ENCODE results near the gene AGTRAP.

The AGTRAP gene

GRCh38 chr1:11735854-11736745 lies at the start of gene AGTRAP:
Gene AGTRAP, plus strand, starts transcription at chr1:11736136. Its CDS starts 73 bp downstream, at chr1:11736209.
- peak; percentile 85 for DNase-seq (ENCODE audit: low spot score)

GRCh38 chr1:11688506-11688905 lies 47.4 kb upstream of the AGTRAP start:
- no peak for DNase-seq (ENCODE audit: low spot score)

GRCh38 chr1:11690397-11691301 lies 45.3 kb upstream of the AGTRAP start:
- DNase-seq (ENCODE audit: low spot score) = no peak

GRCh38 chr1:11691302-11691914 lies 44.5 kb upstream of the AGTRAP start, which contains the start of gene DRAXIN:
Gene DRAXIN, plus strand, starts transcription at chr1:11691710. Its CDS starts 14,549 bp downstream, at chr1:11706259.
- no peak for DNase-seq (ENCODE audit: low spot score)

GRCh38 chr1:11691928-11692711 lies 43.8 kb upstream of the AGTRAP start:
- no peak for DNase-seq (ENCODE audit: low spot score)

- DNase-seq (ENCODE audit: low spot score) = peak; percentile 42
Measured at GRCh38 chr1:11693024-11693590, 42.8 kb upstream of the AGTRAP start.

- no peak for DNase-seq (ENCODE audit: low spot score)
Measured at GRCh38 chr1:11693917-11694316, 42.0 kb upstream of the AGTRAP start.

- DNase-seq (ENCODE audit: low spot score) = no peak
Measured at GRCh38 chr1:11695861-11696260, 40.1 kb upstream of the AGTRAP start.

- no peak for DNase-seq (ENCODE audit: low spot score)
Measured at GRCh38 chr1:11697188-11697892, 38.6 kb upstream of the AGTRAP start.

- DNase-seq (ENCODE audit: low spot score) = no peak
Measured at GRCh38 chr1:11697893-11698210, 38.1 kb upstream of the AGTRAP start.

GRCh38 chr1:11700601-11701467 lies 35.1 kb upstream of the AGTRAP start:
- DNase-seq (ENCODE audit: low spot score) = no peak

- no peak for DNase-seq (ENCODE audit: low spot score)
Measured at GRCh38 chr1:11701551-11701961, 34.4 kb upstream of the AGTRAP start.

GRCh38 chr1:11701981-11702803 lies 33.7 kb upstream of the AGTRAP start:
- no peak for DNase-seq (ENCODE audit: low spot score)

- DNase-seq (ENCODE audit: low spot score) = no peak
Measured at GRCh38 chr1:11703357-11704193, 32.4 kb upstream of the AGTRAP start.

GRCh38 chr1:11704194-11704529 lies 31.8 kb upstream of the AGTRAP start:
- no peak for DNase-seq (ENCODE audit: low spot score)

GRCh38 chr1:11704691-11705475 lies 31.1 kb upstream of the AGTRAP start:
- DNase-seq (ENCODE audit: low spot score) = no peak

GRCh38 chr1:11705596-11705995 lies 30.3 kb upstream of the AGTRAP start:
- DNase-seq (ENCODE audit: low spot score) = no peak
